ENCODE measurements around the gene MRPS22. TPM values are rescaled to one million over a fixed set of nuclear protein-coding genes. Genes with fewer than 3 reads are reported as not detected.

The MRPS22 gene
- total RNA-seq, 4 donors from 2014 or later: 39.5 to 53.3 (median 47.0) TPM

- DNase-seq (ENCODE audit: low spot score in 2 of 2): no peak
- H3K4me3 ChIP-seq (ENCODE audit: low read depth, poor library complexity, severe bottlenecking): no peak overlapping the region
- TF ChIP-seq POLR2A (IDR thresholded peaks at IDR 0.05) (no peak), CTCF (IDR thresholded peaks at IDR 0.05) (no peak)
- WGBS, 2 donors: 90 to 97% methylated on average over 4 of the region's 4 CpGs
- intact Hi-C loops (cut with DNase I; ENCODE audit: low total_unique reads): no loop called here
Measured at GRCh38 chr3:139338405-139338804, 5.4 kb upstream of the MRPS22 start.

- DNase-seq (ENCODE audit: low spot score in 2 of 2): no peak
- no peak for TF ChIP-seq CTCF (IDR thresholded peaks at IDR 0.05)
- TF ChIP-seq POLR2A (IDR thresholded peaks at IDR 0.05): no peak
- WGBS, 2 donors: 69 to 78% methylated on average over 4 of the region's 4 CpGs
Measured at GRCh38 chr3:139339219-139339906, 4.5 kb upstream of the MRPS22 start.

GRCh38 chr3:139340784-139341183 is 3.0 kb upstream of the MRPS22 start:
- intact Hi-C loops (cut with DNase I; ENCODE audit: low total_unique reads): no loop called here
- DNase-seq (ENCODE audit: low spot score in 2 of 2): no peak
- TF ChIP-seq CTCF (IDR thresholded peaks at IDR 0.05) (no peak), POLR2A (IDR thresholded peaks at IDR 0.05) (no peak)
- H3K4me3 ChIP-seq (ENCODE audit: low read depth, poor library complexity, severe bottlenecking): no peak overlapping the region

More at GRCh38 chr3:139339219-139339906, 4.5 kb upstream of the MRPS22 start:
- H3K4me3 ChIP-seq (ENCODE audit: low read depth, poor library complexity, severe bottlenecking): no peak overlapping the region
- intact Hi-C loops (cut with DNase I; ENCODE audit: low total_unique reads): no loop called here

GRCh38 chr3:139342054-139342453 is 1.8 kb upstream of the MRPS22 start:
- intact Hi-C loops (cut with DNase I; ENCODE audit: low total_unique reads): no loop called here
- no peak for DNase-seq (ENCODE audit: low spot score in 2 of 2)
- TF ChIP-seq CTCF (IDR thresholded peaks at IDR 0.05): no peak
- no peak for TF ChIP-seq POLR2A (IDR thresholded peaks at IDR 0.05)
- no peak overlapping the region for H3K4me3 ChIP-seq (ENCODE audit: low read depth, poor library complexity, severe bottlenecking)

GRCh38 chr3:139346771-139347170 is 3.0 kb downstream of the MRPS22 start:
- DNase-seq (ENCODE audit: low spot score in 2 of 2): no peak
- 45 to 61% methylated on average over 2 of the region's 2 CpGs for WGBS, 2 donors
- intact Hi-C loops (cut with DNase I; ENCODE audit: low total_unique reads): no loop called here
- TF ChIP-seq POLR2A (IDR thresholded peaks at IDR 0.05) (no peak), CTCF (IDR thresholded peaks at IDR 0.05) (no peak)
- H3K4me3 ChIP-seq (ENCODE audit: low read depth, poor library complexity, severe bottlenecking): no peak overlapping the region

Measured in lower leg skin (tissue), 4 donors.